AG20443 (cell line): ENCODE measurements around the gene KLHL21.

Source experiments
- DNase-seq: peaks from one replicate; pipeline ENCODE4 v3.0.0; 2012; ENCODE audit warnings: low spot score, mixed read lengths

KLHL21 gene

GRCh38 chr1:6625584-6626149, 23.0 kb upstream of the KLHL21 start:
- DNase-seq = peak; percentile 76

- peak; percentile 95 for DNase-seq
Observed at GRCh38 chr1:6624710-6625583, 22.3 kb upstream of the KLHL21 start, which contains the start of gene THAP3. THAP3 (plus strand) TSS chr1:6624868; CDS start chr1:6625219, 351 bp downstream.

GRCh38 chr1:6623269-6623965, 20.7 kb upstream of the KLHL21 start:
- no peak for DNase-seq

- no peak for DNase-seq
Observed at GRCh38 chr1:6622396-6623152, 19.9 kb upstream of the KLHL21 start.

- no peak for DNase-seq
Observed at GRCh38 chr1:6621429-6622391, 19.0 kb upstream of the KLHL21 start.

GRCh38 chr1:6619045-6619444, 16.4 kb upstream of the KLHL21 start:
- DNase-seq = no peak

GRCh38 chr1:6614929-6615785, 12.5 kb upstream of the KLHL21 start:
- DNase-seq = peak; percentile 30

GRCh38 chr1:6614019-6614928, 11.6 kb upstream of the KLHL21 start:
- peak; percentile 72 for DNase-seq

- peak; percentile 98 for DNase-seq
Observed at GRCh38 chr1:6613361-6614018, 10.8 kb upstream of the KLHL21 start, which contains the start of gene PHF13. PHF13 (plus strand) TSS chr1:6613731; CDS start chr1:6614067, 336 bp downstream.

GRCh38 chr1:6612641-6613360, 10.1 kb upstream of the KLHL21 start:
- peak; percentile 88 for DNase-seq

- peak; percentile 76 for DNase-seq
Observed at GRCh38 chr1:6603915-6604558, 1.4 kb upstream of the KLHL21 start.

GRCh38 chr1:6603238-6603914, 707 bp upstream of the KLHL21 start:
- peak; percentile 62 for DNase-seq

GRCh38 chr1:6601923-6602668, 573 bp downstream of the KLHL21 start:
- no peak for DNase-seq

- peak; percentile 86 for DNase-seq
Observed at GRCh38 chr1:6601049-6601922, 1.4 kb downstream of the KLHL21 start.
